ENCODE results near the gene CYGB. TPM values are rescaled to one million over a fixed set of nuclear protein-coding genes. Genes with fewer than 3 reads are reported as not detected.

The CYGB gene
- total and polyA plus RNA-seq, 2 of the 13 experiments (the other 11 are each of a cell fraction or from before 2014, with no cell fraction given), result 18.9 to 27.1 TPM

DNA sequence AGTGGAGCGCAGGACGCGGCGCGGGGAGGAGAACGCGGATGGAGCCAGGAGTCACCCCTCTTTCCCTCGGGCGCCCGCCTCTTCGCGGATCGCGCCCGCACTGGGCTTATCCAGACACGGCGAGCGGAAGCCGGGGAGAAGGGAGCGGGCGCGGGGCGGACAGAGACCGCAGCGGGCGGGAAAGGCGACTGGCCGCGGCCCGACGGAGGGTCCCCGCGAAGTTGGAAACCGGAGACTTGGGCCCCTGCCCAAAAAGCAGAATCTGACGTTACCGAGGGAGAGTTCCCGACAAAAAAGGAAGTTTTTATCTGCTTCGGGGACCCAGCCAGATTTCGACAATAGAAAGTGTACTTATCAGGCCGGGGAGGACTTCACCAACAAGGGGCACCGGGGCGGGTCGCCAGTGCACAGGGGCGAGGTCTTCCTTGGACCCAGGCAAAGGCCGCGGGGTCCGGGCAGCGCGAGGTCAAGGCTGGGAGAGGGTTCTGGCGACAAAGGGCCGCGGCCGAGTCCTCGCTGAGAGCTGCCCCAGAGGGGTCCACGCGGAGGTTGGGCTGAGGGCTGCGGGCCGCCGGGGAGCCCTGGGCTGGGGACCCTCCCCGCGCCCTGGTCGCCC is 47.6 kb upstream of the CYGB start (continued):
- no peak for TF ChIP-seq ZNF772 (CRISPR knock-in tag; IDR thresholded peaks at IDR 0.05)
- no peak for TF ChIP-seq ZNF33A (CRISPR knock-in tag; IDR thresholded peaks at IDR 0.05; ENCODE audit: borderline replicate concordance)
- TF ChIP-seq KLF16 (CRISPR knock-in tag; IDR thresholded peaks at IDR 0.05), result no peak
- TF ChIP-seq ATM (IDR thresholded peaks at IDR 0.05; ENCODE audit: borderline replicate concordance), result no peak
- no peak for TF ChIP-seq SP4 (CRISPR knock-in tag; IDR thresholded peaks at IDR 0.05)
- no peak for TF ChIP-seq RAD21 (CRISPR knock-in tag; IDR thresholded peaks at IDR 0.05)
- no peak for TF ChIP-seq ZBTB3 (CRISPR knock-in tag; IDR thresholded peaks at IDR 0.05; ENCODE audit: borderline replicate concordance, low read depth)
- no peak for TF ChIP-seq ZNF24 (IDR thresholded peaks at IDR 0.05)
- TF ChIP-seq ZNF619 (CRISPR knock-in tag; IDR thresholded peaks at IDR 0.05), result no peak; the same call in 1 of the 2 replicates
- TF ChIP-seq ZNF234 (CRISPR knock-in tag; conservative IDR thresholded peaks at IDR 0.05), result no peak
- no peak for TF ChIP-seq SP140L (CRISPR knock-in tag; IDR thresholded peaks at IDR 0.05; ENCODE audit: borderline replicate concordance)
- no peak for TF ChIP-seq NPAS2 (CRISPR knock-in tag; IDR thresholded peaks at IDR 0.05; ENCODE audit: borderline replicate concordance)
- TF ChIP-seq HMG20B (CRISPR knock-in tag; conservative IDR thresholded peaks at IDR 0.05), result no peak
- TF ChIP-seq ARNT2 (CRISPR knock-in tag; IDR thresholded peaks at IDR 0.05; ENCODE audit: low read depth), result 0 out of 2 replicates have a peak, but pooled peaks have one; percentile 27
- no peak for TF ChIP-seq ZNF607 (CRISPR knock-in tag; IDR thresholded peaks at IDR 0.05; ENCODE audit: borderline replicate concordance)
- TF ChIP-seq, protein P1, sequence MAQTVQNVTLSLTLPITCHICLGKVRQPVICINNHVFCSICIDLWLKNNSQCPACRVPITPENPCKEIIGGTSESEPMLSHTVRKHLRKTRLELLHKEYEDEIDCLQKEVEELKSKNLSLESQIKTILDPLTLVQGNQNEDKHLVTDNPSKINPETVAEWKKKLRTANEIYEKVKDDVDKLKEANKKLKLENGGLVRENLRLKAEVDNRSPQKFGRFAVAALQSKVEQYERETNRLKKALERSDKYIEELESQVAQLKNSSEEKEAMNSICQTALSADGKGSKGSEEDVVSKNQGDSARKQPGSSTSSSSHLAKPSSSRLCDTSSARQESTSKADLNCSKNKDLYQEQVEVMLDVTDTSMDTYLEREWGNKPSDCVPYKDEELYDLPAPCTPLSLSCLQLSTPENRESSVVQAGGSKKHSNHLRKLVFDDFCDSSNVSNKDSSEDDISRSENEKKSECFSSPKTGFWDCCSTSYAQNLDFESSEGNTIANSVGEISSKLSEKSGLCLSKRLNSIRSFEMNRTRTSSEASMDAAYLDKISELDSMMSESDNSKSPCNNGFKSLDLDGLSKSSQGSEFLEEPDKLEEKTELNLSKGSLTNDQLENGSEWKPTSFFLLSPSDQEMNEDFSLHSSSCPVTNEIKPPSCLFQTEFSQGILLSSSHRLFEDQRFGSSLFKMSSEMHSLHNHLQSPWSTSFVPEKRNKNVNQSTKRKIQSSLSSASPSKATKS (CRISPR knock-in tag; IDR thresholded peaks at IDR 0.05), result no peak
- TF ChIP-seq, protein P2, sequence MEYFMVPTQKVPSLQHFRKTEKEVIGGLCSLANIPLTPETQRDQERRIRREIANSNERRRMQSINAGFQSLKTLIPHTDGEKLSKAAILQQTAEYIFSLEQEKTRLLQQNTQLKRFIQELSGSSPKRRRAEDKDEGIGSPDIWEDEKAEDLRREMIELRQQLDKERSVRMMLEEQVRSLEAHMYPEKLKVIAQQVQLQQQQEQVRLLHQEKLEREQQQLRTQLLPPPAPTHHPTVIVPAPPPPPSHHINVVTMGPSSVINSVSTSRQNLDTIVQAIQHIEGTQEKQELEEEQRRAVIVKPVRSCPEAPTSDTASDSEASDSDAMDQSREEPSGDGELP (IDR thresholded peaks at IDR 0.05; ENCODE audit: borderline replicate concordance, low read depth), result no peak
- TF ChIP-seq KLF15 (CRISPR knock-in tag; IDR thresholded peaks at IDR 0.05; ENCODE audit: borderline replicate concordance), result no peak
- peak; percentile 49 for TF ChIP-seq HNRNPLL (IDR thresholded peaks at IDR 0.05; ENCODE audit: low read depth, low read length, poor library complexity, severe bottlenecking)
- TF ChIP-seq KDM2A (CRISPR knock-in tag; IDR thresholded peaks at IDR 0.05; ENCODE audit: borderline replicate concordance, low read depth), result peak; percentile 19; the same call in 1 of the 2 replicates
- TF ChIP-seq CHD4 (IDR thresholded peaks at IDR 0.05; ENCODE audit: borderline replicate concordance, low read length), result no peak
- TF ChIP-seq ARHGAP35 (CRISPR knock-in tag; IDR thresholded peaks at IDR 0.05; ENCODE audit: borderline replicate concordance), result no peak
- TF ChIP-seq CCDC6 (CRISPR knock-in tag; IDR thresholded peaks at IDR 0.05), result no peak
- TF ChIP-seq, protein P3, sequence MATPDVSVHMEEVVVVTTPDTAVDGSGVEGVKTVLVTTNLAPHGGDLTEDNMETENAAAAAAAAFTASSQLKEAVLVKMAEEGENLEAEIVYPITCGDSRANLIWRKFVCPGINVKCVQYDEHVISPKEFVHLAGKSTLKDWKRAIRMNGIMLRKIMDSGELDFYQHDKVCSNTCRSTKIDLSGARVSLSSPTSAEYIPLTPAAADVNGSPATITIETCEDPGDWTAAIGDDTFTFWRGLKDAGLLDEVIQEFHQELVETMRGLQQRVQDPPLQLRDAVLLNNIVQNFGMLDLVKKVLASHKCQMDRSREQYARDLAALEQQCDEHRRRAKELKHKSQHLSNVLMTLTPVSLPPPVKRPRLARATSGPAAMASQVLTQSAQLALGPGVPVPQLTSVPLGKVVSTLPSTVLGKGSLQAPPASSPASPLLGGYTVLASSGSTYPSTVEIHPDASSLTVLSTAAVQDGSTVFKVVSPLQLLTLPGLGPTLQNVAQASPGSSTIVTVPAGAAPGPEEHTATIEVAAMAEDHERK (CRISPR knock-in tag; IDR thresholded peaks at IDR 0.05; ENCODE audit: low read depth), result no peak
- TF ChIP-seq CBX1 (IDR thresholded peaks at IDR 0.05; ENCODE audit: low read depth), result no peak
- no peak for TF ChIP-seq GATA4 (IDR thresholded peaks at IDR 0.05; ENCODE audit: borderline replicate concordance, low read depth)
